ENCODE measurements around the gene YKT6. TPM values are rescaled to one million over a fixed set of nuclear protein-coding genes. Genes with fewer than 3 reads are reported as not detected.
"Not testable (repeated sequence)": the region's sequence is repeated elsewhere in the genome, so short reads cannot be mapped to it uniquely, and the experiment has no call there.

YKT6 gene
- total RNA-seq, 1 donor = 25.9 TPM

GRCh38 chr7:44189993-44190872, 10.5 kb upstream of the YKT6 start:
- DNase-seq (ENCODE audit: low read depth in 2 of 3, low spot score in 2 of 3) = no peak

- no peak for DNase-seq (ENCODE audit: low read depth in 2 of 3, low spot score in 2 of 3)
These were observed 9.6 kb upstream of the YKT6 start for GRCh38 chr7:44191171-44191570.

DNA sequence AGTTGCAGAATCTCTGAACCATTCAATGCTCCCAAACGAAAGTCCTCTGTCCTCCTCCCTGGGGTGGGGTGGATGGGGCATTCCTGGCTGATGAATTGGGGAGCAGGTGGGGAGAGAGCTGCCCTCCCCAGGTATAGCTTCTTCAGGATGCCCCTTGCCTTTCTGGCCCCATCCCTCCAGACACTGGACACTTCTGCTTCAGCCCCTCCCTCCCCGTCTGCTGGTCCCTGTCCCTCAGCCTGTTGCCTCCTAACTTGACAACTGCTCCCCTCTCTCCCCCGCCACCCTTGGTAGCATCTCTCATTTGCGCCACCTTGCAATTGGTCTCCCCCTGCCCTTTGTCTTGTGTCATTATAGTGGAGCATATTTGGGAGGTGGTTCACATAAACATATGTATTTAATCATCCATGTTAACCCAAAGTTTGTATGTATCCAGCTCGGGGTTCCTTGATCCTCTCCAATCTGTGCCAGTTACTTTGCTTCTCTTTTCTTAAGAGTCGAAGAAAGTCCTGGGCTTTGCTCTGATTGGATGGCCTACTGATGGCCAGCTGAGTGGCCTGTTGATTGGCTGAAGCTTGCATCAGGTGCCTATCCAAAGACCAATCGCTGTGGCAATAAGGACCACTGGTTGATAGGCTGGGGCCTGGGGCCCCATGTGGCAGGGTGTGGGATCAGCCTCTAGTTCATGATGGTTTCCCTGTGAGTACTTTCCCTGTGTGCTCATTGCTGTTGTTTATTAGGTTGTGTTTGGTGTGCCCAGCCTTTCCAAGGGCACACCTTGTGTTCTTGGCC, 7.6 kb upstream of the YKT6 start:
- DNase-seq (ENCODE audit: low read depth in 2 of 3, low spot score in 2 of 3) = no peak

- DNase-seq (ENCODE audit: low read depth in 2 of 3, low spot score in 2 of 3) = no peak
These were observed 6.7 kb upstream of the YKT6 start for GRCh38 chr7:44194069-44194468.

GRCh38 chr7:44194562-44195145, 6.1 kb upstream of the YKT6 start:
- DNase-seq (ENCODE audit: low read depth in 2 of 3, low spot score in 2 of 3) = no peak

GRCh38 chr7:44195889-44196288, 4.9 kb upstream of the YKT6 start:
- no peak for DNase-seq (ENCODE audit: low read depth in 2 of 3, low spot score in 2 of 3)

GRCh38 chr7:44196450-44196872, 4.3 kb upstream of the YKT6 start:
- DNase-seq (ENCODE audit: low read depth in 2 of 3, low spot score in 2 of 3) = peak in 2 of 3 donors; percentile 34 to 61

GRCh38 chr7:44197474-44197873, 3.3 kb upstream of the YKT6 start:
- no peak for DNase-seq (ENCODE audit: low read depth in 2 of 3, low spot score in 2 of 3)

DNA sequence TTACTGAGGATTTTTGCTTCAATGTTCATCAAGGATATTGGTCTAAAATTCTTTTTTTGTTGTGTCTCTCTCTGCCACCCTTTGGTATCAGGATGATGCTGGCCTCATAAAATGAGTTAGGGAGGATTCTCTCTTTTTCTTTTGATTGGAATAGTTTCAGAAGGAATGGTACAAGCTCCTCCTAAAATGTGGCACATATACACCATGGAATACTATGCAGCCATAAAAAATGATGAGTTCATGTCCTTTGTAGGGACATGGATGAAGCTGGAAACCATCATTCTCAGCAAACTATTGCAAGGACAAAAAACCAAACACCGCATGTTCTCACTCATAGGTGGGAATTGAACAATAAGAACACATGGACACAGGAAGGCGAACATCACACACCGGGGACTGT, 615 bp upstream of the YKT6 start:
- not testable (repeated sequence) for DNase-seq (ENCODE audit: low read depth in 2 of 3, low spot score in 2 of 3)

GRCh38 chr7:44201813-44202212, 1.0 kb downstream of the YKT6 start:
- DNase-seq (ENCODE audit: low read depth in 2 of 3, low spot score in 2 of 3) = no peak

DNA sequence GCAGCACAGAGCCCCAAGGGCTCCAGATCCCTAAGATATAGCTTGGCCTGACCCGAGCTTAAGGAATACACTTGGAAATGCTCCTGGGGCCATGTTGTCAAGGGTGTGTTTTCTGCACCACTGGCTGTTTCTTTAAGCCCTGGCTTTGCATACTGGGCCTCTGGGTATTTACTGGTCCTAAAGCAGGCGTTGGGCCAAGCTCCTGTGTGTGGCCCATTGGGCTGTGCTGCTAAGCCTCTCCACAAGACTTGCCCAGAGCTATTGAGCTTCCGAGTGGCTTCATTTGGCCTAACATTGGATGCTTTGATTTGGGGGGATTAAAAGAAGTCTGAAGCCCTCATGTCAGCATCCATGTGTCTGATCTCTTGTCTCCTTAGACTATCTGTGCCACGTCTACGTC, 5.2 kb downstream of the YKT6 start:
- no peak for DNase-seq (ENCODE audit: low read depth in 2 of 3, low spot score in 2 of 3)

DNA sequence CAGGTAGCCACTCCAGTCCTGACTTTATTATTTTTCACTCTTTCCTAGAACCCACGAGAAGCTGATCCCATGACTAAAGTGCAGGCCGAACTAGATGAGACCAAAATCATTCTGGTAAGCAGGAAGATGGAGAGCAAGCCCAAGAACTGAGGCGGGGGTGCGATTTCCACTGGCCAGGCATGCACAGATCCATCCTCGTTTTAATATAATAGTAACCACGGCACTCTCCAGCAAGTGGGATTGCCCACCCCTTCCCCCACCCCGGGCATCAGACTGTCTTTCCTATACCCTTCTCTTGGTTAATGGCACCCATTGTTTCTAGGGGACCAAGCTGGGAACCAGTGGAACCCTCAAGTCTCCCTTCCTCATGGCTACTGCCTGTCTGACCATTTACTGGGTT, 7.3 kb downstream of the YKT6 start:
- no peak for DNase-seq (ENCODE audit: low read depth in 2 of 3, low spot score in 2 of 3)

DNA sequence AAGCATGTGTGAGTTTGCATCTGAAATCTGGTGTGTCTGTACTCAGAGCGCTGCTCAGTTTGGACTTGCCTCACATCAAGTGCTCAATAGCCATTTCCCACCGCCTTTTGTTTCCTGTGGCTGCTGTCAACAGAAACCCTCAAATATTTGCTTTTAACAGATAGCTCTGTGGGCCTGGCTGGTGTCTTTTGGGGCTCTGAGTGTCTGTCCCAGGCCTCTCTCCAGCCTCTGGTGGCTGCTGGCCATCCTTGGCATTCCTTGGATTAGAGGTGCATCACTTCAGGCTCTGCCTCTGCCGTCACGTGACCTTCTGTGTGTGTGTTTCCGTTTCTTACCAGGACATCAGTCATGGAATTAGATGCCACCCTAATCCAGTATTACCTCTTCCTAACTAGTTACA, 9.3 kb downstream of the YKT6 start:
- DNase-seq (ENCODE audit: low read depth in 2 of 3, low spot score in 2 of 3) = no peak

DNA sequence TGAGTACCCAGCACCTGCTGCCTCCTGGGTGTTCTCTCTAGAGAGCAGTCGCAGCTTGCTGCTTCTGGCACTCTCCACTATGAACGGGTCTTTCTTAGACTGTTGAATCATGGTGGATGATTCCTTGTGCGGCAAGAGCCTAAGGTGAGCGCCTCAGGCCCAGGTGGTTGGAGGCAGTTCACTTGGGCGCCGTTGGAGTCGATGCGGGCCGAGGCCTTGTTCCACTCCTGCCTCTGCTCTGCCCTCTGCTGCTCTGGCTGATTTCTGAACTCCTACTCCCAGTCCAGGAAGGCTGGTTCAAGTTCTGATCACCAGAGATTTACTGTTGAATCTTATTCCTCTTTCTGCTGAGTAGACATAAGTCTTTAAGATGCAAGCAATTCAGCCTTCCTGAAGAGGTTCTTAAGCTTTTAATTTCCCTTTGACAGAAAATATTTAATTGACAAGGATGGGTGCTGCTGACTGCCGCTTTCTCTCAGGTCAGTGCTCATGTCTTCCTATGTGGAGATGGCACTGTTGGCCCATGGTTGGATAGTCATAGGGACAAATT, 10.4 kb downstream of the YKT6 start:
- no peak for DNase-seq (ENCODE audit: low read depth in 2 of 3, low spot score in 2 of 3)

- no peak for DNase-seq (ENCODE audit: low read depth in 2 of 3, low spot score in 2 of 3)
These were observed 11.2 kb downstream of the YKT6 start for GRCh38 chr7:44212018-44212417.

GRCh38 chr7:44212581-44213184, 11.9 kb downstream of the YKT6 start:
- DNase-seq (ENCODE audit: low read depth in 2 of 3, low spot score in 2 of 3) = no peak

- no peak for DNase-seq (ENCODE audit: low read depth in 2 of 3, low spot score in 2 of 3)
These were observed 12.6 kb downstream of the YKT6 start for GRCh38 chr7:44213206-44213876.

GRCh38 chr7:44213877-44214388, 13.2 kb downstream of the YKT6 start:
- no peak for DNase-seq (ENCODE audit: low read depth in 2 of 3, low spot score in 2 of 3)

DNA sequence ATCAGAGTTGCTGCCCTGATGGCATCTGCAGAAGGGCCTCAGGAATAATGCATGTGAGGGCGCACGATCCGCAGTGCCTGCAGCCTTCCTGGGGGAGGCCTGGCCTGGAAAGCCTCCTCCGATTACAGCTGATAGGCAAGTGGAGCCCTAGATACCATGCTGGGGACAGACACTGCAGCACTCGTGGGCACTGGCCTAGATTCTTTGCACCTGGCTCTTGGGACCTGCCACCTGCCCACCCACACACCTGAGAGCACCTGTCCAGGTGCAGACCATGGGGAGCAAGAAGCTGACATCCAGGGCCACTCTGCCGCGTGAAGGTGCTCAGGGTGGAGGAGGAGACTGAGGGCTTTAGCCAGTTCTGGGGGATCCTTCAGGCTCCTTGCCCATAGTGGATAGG, 14.8 kb downstream of the YKT6 start:
- no peak for DNase-seq (ENCODE audit: low read depth in 2 of 3, low spot score in 2 of 3)

- no peak for DNase-seq (ENCODE audit: low read depth in 2 of 3, low spot score in 2 of 3)
These were observed 15.2 kb downstream of the YKT6 start for GRCh38 chr7:44216019-44216418.
